ENCODE results near the gene TMEM59L. TPM values are rescaled to one million over a fixed set of nuclear protein-coding genes. Genes with fewer than 3 reads are reported as not detected.
A peak's percentile ranks its signal among the peaks of the same experiment; 100 is the strongest.

The TMEM59L gene
- total and polyA plus RNA-seq, 2 of the 13 experiments (the other 11 are each of a cell fraction or from before 2014, with no cell fraction given), result 0.97 to 5.5 TPM

- 0 out of 2 replicates have a peak, but pooled peaks have one; percentile 0 for TF ChIP-seq HBP1 (CRISPR knock-in tag; IDR thresholded peaks at IDR 0.05; ENCODE audit: low read depth)
- TF ChIP-seq FOXA3 (CRISPR knock-in tag; IDR thresholded peaks at IDR 0.05), result peak; percentile 24; the same call in 1 of the 2 replicates
- peak; percentile 28; the same call in 1 of the 2 replicates for TF ChIP-seq GATAD2A (CRISPR knock-in tag; IDR thresholded peaks at IDR 0.05)
- peak; percentile 40; the same call in 1 of the 2 replicates for TF ChIP-seq MXD3 (CRISPR knock-in tag; IDR thresholded peaks at IDR 0.05)
- peak; percentile 59; the same call in 1 of the 2 replicates for TF ChIP-seq SAP130 (CRISPR knock-in tag; IDR thresholded peaks at IDR 0.05; ENCODE audit: low read depth)
- peak; percentile 53 for TF ChIP-seq MYC (CRISPR knock-in tag; IDR thresholded peaks at IDR 0.05; ENCODE audit: borderline replicate concordance)
- peak; percentile 33 for TF ChIP-seq RBM39 (IDR thresholded peaks at IDR 0.05; ENCODE audit: low read depth, low read length, poor library complexity, severe bottlenecking)
- TF ChIP-seq HNRNPLL (IDR thresholded peaks at IDR 0.05; ENCODE audit: low read depth, low read length, poor library complexity, severe bottlenecking), result peak; percentile 94
- TF ChIP-seq ZBTB42 (CRISPR knock-in tag; IDR thresholded peaks at IDR 0.05), result peak; percentile 99
- peak; percentile 60; the same call in 1 of the 2 replicates for TF ChIP-seq TBX2 (CRISPR knock-in tag; IDR thresholded peaks at IDR 0.05; ENCODE audit: borderline replicate concordance)
- TF ChIP-seq SP5 (CRISPR knock-in tag; IDR thresholded peaks at IDR 0.05; ENCODE audit: borderline replicate concordance, low read depth), result peak; percentile 83
- TF ChIP-seq ZBTB10 (CRISPR knock-in tag; IDR thresholded peaks at IDR 0.05; ENCODE audit: borderline replicate concordance), result peak; percentile 61; the same call in 1 of the 2 replicates
- TF ChIP-seq PPARG (CRISPR knock-in tag; conservative IDR thresholded peaks at IDR 0.05), result 0 out of 2 replicates have a peak, but pooled peaks have one; percentile 34
- TF ChIP-seq ETV5 (CRISPR knock-in tag; IDR thresholded peaks at IDR 0.05; ENCODE audit: borderline replicate concordance), result peak; percentile 23; the same call in 1 of the 2 replicates
- 0 out of 2 replicates have a peak, but pooled peaks have one; percentile 8 for TF ChIP-seq KAT8 (CRISPR knock-in tag; IDR thresholded peaks at IDR 0.05)
- TF ChIP-seq RBFOX2 (IDR thresholded peaks at IDR 0.05; ENCODE audit: low read depth, low read length), result 0 out of 2 replicates have a peak, but pooled peaks have one; percentile 28
- peak; percentile 40; the same call in 1 of the 2 replicates for TF ChIP-seq CSRNP1 (CRISPR knock-in tag; IDR thresholded peaks at IDR 0.05)
- TF ChIP-seq NR2F1 (CRISPR knock-in tag; IDR thresholded peaks at IDR 0.05), result 0 out of 4 replicates have a peak, but pooled peaks of 1 of the 2 experiments have one; percentile 13
- TF ChIP-seq PHF8 (CRISPR knock-in tag; IDR thresholded peaks at IDR 0.05), result 0 out of 2 replicates have a peak, but pooled peaks have one; percentile 2
- 0 out of 2 replicates have a peak, but pooled peaks have one; percentile 21 for TF ChIP-seq TCF7L2 (IDR thresholded peaks at IDR 0.05; ENCODE audit: low read depth, low read length)
- peak; percentile 96 for TF ChIP-seq ZNF777 (CRISPR knock-in tag; IDR thresholded peaks at IDR 0.05)
- TF ChIP-seq CHD4 (IDR thresholded peaks at IDR 0.05; ENCODE audit: borderline replicate concordance, low read length), result 0 out of 2 replicates have a peak, but pooled peaks have one; percentile 16
Observed at GRCh38 chr19:18611327-18612050, 1.2 kb upstream of the TMEM59L start (continued).
